Activated B cell treated with CpG ODN at 0.5 μM for 24 hours (primary cell): Measurements from ENCODE around the gene DSG4. TPM values are rescaled to one million over a fixed set of nuclear protein-coding genes. Genes with fewer than 3 reads are reported as not detected.
"Not testable (repeated sequence)": the region's sequence is repeated elsewhere in the genome, so short reads cannot be mapped to it uniquely, and the experiment has no call there.

Experiments used
- ATAC-seq: fragments of 200-7000 bp; cut with Tn5 transposase; one replicate; pipeline ENCODE4 v1.10.0; 2021; ENCODE audit warnings: low read depth, mild to moderate bottlenecking, moderate library complexity
- CTCF ChIA-PET: fragments of 350-600 bp; sonication (Branson Sonifier 250); formaldehyde crosslinking; loops from one replicate; lab custom pipeline; 2021; ENCODE audit warnings: antibody characterized with exemption; lab: Charles Lee
- POLR2A ChIA-PET: fragments of 350-600 bp; sonication (Branson Sonifier 250); formaldehyde crosslinking; loops from one replicate; lab custom pipeline; 2021; ENCODE audit warnings: antibody characterized with exemption; lab: Charles Lee
- DNase-seq: peaks from one replicate; pipeline ENCODE4 v3.0.0; 2022
- H3K27ac Mint-ChIP-seq: one replicate; pipeline ENCODE4 v1.8.0; 2020; ENCODE audit warnings: mixed read lengths
- H3K27me3 Mint-ChIP-seq: one replicate; pipeline ENCODE4 v1.8.0; 2021; ENCODE audit warnings: mixed read lengths
- H3K36me3 Mint-ChIP-seq: one replicate; pipeline ENCODE4 v1.8.0; 2021; ENCODE audit warnings: low read depth, mixed read lengths
- H3K4me1 Mint-ChIP-seq: one replicate; pipeline ENCODE4 v1.8.0; 2021; ENCODE audit warnings: mixed read lengths
- H3K4me3 Mint-ChIP-seq: one replicate; pipeline ENCODE4 v1.8.0; 2020; ENCODE audit warnings: mild to moderate bottlenecking, mixed read lengths
- H3K9me3 Mint-ChIP-seq: one replicate; pipeline ENCODE4 v1.8.0; 2020; ENCODE audit warnings: mixed read lengths
- intact Hi-C: fragments of 100-400 bp; cut with micrococcal nuclease; formaldehyde crosslinking; loops from one replicate; pipeline ENCODE4 v1.15.1; 2024
- total RNA-seq: library from RNA; stranded (reverse); gene quantifications from 2 replicates; pipeline ENCODE4 v1.2.3, GENCODE V29; 2022
- TF ChIP-seq, protein P1 (sequence below): fragments of 200-600 bp; IDR thresholded peaks from one replicate; pipeline ENCODE4 v1.8.0; 2022; ENCODE audit warnings: antibody characterized with exemption, mild to moderate bottlenecking

Gene DSG4, protein sequence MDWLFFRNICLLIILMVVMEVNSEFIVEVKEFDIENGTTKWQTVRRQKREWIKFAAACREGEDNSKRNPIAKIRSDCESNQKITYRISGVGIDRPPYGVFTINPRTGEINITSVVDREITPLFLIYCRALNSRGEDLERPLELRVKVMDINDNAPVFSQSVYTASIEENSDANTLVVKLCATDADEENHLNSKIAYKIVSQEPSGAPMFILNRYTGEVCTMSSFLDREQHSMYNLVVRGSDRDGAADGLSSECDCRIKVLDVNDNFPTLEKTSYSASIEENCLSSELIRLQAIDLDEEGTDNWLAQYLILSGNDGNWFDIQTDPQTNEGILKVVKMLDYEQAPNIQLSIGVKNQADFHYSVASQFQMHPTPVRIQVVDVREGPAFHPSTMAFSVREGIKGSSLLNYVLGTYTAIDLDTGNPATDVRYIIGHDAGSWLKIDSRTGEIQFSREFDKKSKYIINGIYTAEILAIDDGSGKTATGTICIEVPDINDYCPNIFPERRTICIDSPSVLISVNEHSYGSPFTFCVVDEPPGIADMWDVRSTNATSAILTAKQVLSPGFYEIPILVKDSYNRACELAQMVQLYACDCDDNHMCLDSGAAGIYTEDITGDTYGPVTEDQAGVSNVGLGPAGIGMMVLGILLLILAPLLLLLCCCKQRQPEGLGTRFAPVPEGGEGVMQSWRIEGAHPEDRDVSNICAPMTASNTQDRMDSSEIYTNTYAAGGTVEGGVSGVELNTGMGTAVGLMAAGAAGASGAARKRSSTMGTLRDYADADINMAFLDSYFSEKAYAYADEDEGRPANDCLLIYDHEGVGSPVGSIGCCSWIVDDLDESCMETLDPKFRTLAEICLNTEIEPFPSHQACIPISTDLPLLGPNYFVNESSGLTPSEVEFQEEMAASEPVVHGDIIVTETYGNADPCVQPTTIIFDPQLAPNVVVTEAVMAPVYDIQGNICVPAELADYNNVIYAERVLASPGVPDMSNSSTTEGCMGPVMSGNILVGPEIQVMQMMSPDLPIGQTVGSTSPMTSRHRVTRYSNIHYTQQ
- total RNA-seq = not detected in 2 replicates

GRCh38 chr18:31376477-31376876 is at the start of gene DSG4:
TSS of gene DSG4 (plus strand) at chr18:31376777. CDS start at chr18:31376912, 135 bp downstream.
- H3K36me3 Mint-ChIP-seq = no peaks in the 10 kb centered on the region

GRCh38 chr18:31329787-31330438 is 46.7 kb upstream of the DSG4 start:
- TF ChIP-seq, protein P1, sequence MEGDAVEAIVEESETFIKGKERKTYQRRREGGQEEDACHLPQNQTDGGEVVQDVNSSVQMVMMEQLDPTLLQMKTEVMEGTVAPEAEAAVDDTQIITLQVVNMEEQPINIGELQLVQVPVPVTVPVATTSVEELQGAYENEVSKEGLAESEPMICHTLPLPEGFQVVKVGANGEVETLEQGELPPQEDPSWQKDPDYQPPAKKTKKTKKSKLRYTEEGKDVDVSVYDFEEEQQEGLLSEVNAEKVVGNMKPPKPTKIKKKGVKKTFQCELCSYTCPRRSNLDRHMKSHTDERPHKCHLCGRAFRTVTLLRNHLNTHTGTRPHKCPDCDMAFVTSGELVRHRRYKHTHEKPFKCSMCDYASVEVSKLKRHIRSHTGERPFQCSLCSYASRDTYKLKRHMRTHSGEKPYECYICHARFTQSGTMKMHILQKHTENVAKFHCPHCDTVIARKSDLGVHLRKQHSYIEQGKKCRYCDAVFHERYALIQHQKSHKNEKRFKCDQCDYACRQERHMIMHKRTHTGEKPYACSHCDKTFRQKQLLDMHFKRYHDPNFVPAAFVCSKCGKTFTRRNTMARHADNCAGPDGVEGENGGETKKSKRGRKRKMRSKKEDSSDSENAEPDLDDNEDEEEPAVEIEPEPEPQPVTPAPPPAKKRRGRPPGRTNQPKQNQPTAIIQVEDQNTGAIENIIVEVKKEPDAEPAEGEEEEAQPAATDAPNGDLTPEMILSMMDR = no peak
- Mint-ChIP-seq H3K4me1 (no peaks in the 10 kb centered on the region), H3K4me3 (no peak overlapping the region), H3K36me3 (no peaks in the 10 kb centered on the region), H3K9me3 (no peaks in the 10 kb centered on the region), H3K27me3 (no peaks in the 10 kb centered on the region), H3K27ac (no peak overlapping the region)
- ChIA-PET POLR2A (no interaction called here), CTCF (no interaction called here)
- DNase-seq = no peak
- ATAC-seq = no peak
- intact Hi-C loops = no loop called here

More at GRCh38 chr18:31376477-31376876, at the start of gene DSG4:
- Mint-ChIP-seq H3K4me3 (no peak within 1 kb of the TSS), H3K27ac (no peak within 1 kb of the TSS), H3K9me3 (peaks cover 3% of the 10 kb centered on the region), H3K27me3 (no peaks in the 10 kb centered on the region), H3K4me1 (no peaks in the 10 kb centered on the region)
- POLR2A ChIA-PET = no interaction called here
- DNase-seq (no peak), ATAC-seq (no peak)
- intact Hi-C loops = no loop called here
- CTCF ChIA-PET = no interaction called here
- TF ChIP-seq, protein P1 = no peak

- Mint-ChIP-seq H3K27ac (no peak overlapping the region), H3K4me1 (no peaks in the 10 kb centered on the region), H3K9me3 (no peaks in the 10 kb centered on the region), H3K27me3 (no peaks in the 10 kb centered on the region), H3K4me3 (no peak overlapping the region), H3K36me3 (no peaks in the 10 kb centered on the region)
- CTCF ChIA-PET = no interaction called here
- DNase-seq (no peak), ATAC-seq (no peak)
- TF ChIP-seq, protein P1 = no peak
- intact Hi-C loops = no loop called here
- POLR2A ChIA-PET = no interaction called here
These were observed 33.1 kb upstream of the DSG4 start for GRCh38 chr18:31343454-31343853.

DNA sequence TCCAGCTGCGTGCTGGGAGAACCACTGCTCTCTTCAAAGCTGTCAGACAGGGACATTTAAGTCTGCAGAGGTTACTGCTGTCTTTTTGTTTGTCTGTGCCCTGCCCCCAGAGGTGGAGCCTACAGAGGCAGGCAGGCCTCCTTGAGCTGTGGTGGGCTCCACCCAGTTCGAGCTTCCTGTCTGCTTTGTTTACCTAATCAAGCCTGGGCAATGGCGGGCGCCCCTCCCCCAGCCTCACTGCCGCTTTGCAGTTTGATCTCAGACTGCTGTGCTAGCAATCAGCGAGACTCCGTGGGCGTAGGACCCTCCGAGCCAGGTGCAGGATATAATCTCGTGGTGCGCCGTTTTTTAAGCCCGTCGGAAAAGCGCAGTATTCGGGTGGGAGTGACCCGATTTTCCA is 23.2 kb upstream of the DSG4 start:
- CTCF ChIA-PET, H3K36me3 Mint-ChIP-seq, POLR2A ChIA-PET, H3K4me3 Mint-ChIP-seq, intact Hi-C loops, H3K9me3 Mint-ChIP-seq, H3K27ac Mint-ChIP-seq, ATAC-seq, H3K4me1 Mint-ChIP-seq, H3K27me3 Mint-ChIP-seq, DNase-seq: not testable (repeated sequence)

DNA sequence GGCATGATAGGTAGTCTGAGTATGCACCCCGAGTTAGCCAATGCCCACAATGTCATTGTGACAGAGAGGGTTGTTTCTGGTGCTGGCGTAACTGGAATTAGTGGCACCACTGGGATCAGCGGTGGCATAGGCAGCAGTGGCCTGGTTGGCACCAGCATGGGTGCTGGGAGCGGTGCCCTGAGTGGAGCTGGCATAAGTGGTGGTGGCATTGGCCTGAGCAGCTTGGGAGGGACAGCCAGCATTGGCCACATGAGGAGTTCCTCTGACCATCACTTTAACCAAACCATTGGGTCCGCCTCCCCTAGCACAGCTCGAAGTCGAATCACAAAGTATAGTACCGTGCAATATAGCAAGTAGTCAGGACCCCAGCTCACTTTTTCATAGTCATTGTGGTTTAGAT is 21.6 kb upstream of the DSG4 start:
- no peak overlapping the region for H3K27ac Mint-ChIP-seq
- intact Hi-C loops = no loop called here
- ATAC-seq (no peak), DNase-seq (no peak)
- H3K4me3 Mint-ChIP-seq = no peak overlapping the region
- CTCF ChIA-PET = no interaction called here
- TF ChIP-seq, protein P1 = no peak
- no peaks in the 10 kb centered on the region for H3K27me3 Mint-ChIP-seq
- no peaks in the 10 kb centered on the region for H3K4me1 Mint-ChIP-seq
- no peaks in the 10 kb centered on the region for H3K36me3 Mint-ChIP-seq
- POLR2A ChIA-PET = no interaction called here
- no peaks in the 10 kb centered on the region for H3K9me3 Mint-ChIP-seq
